ENCODE data around the gene RPL15. TPM values are rescaled to one million over a fixed set of nuclear protein-coding genes. Genes with fewer than 3 reads are reported as not detected.

Gene RPL15
- total and polyA plus RNA-seq, 2 experiments from 2014 or later, result 1,419 to 2,722 TPM

DNA sequence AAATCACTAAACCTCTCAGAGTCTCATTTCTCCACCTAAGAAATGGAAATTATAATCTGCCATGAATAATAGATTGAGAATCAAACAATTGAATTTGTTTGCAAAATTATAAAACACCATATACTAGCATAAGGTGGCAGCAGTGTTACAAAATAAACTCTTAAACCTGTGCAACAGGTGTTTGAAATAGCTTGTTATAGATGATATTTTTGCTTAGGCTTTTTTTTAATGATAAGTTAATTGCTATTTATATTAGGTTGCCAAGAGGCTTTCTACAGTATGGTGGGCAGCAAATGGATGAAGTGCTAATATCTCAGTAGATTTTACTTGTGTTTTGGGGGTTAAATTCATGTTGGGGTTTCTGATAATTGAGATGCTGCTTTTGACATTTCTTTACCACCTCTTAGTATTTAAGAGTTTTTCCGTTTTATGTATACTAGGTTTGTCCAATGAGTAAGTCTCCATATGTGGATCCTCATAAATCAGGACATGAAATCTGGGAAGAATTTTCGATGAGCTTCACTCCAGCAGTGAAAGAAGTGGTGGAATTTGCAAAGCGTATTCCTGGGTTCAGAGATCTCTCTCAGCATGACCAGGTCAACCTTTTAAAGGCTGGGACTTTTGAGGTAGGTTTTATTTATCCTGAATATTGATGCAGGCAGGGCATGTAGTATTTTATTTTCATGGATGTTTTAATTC, 47.8 kb downstream of the RPL15 start:
- no peak for DNase-seq (ENCODE audit: low read depth in 1 of 2, low spot score in 1 of 2)
- Histone ChIP-seq H3K9me3 (ENCODE audit: low read depth) (no peaks in the 10 kb centered on the region), H3K27ac (no peak overlapping the region), H3K4me1 (ENCODE audit: low read depth) (peaks cover 6% of the 10 kb centered on the region), H3K36me3 (peaks cover 33% of the 10 kb centered on the region), H3K27me3 (no peaks in the 10 kb centered on the region), H3K4me3 (no peak overlapping the region)
- TF ChIP-seq, protein P1, sequence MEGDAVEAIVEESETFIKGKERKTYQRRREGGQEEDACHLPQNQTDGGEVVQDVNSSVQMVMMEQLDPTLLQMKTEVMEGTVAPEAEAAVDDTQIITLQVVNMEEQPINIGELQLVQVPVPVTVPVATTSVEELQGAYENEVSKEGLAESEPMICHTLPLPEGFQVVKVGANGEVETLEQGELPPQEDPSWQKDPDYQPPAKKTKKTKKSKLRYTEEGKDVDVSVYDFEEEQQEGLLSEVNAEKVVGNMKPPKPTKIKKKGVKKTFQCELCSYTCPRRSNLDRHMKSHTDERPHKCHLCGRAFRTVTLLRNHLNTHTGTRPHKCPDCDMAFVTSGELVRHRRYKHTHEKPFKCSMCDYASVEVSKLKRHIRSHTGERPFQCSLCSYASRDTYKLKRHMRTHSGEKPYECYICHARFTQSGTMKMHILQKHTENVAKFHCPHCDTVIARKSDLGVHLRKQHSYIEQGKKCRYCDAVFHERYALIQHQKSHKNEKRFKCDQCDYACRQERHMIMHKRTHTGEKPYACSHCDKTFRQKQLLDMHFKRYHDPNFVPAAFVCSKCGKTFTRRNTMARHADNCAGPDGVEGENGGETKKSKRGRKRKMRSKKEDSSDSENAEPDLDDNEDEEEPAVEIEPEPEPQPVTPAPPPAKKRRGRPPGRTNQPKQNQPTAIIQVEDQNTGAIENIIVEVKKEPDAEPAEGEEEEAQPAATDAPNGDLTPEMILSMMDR (IDR thresholded peaks at IDR 0.05; ENCODE audit: low read depth, low read length), result no peak

DNA sequence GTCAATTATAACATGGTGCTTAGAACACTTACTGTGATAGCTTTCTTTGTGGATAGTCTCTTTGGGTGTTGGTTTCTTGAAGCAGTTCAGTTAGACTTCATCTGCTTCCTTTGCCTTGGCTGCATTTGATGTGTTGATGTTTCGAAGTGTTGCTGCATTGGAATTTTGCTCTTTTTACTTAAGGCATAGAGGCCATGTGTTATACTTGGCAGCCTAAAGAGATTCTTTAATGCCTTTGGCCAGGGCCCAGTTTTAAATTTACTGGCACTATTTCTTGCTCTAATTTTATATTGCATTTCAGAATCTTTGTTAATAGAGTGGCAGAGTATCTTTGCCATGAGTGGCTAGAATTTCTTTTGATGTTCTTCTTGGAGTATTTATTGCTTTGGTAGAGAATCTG, 49.4 kb downstream of the RPL15 start:
- Histone ChIP-seq H3K4me3 (no peak overlapping the region), H3K36me3 (peaks cover 30% of the 10 kb centered on the region), H3K9me3 (ENCODE audit: low read depth) (no peaks in the 10 kb centered on the region), H3K27me3 (no peaks in the 10 kb centered on the region), H3K27ac (peak overlapping the region; percentile 7), H3K4me1 (ENCODE audit: low read depth) (peaks cover 6% of the 10 kb centered on the region)
- TF ChIP-seq, protein P1 (IDR thresholded peaks at IDR 0.05; ENCODE audit: low read depth, low read length), result no peak
- peak; percentile 62 to 85 for DNase-seq (ENCODE audit: low read depth in 1 of 2, low spot score in 1 of 2)

DNA sequence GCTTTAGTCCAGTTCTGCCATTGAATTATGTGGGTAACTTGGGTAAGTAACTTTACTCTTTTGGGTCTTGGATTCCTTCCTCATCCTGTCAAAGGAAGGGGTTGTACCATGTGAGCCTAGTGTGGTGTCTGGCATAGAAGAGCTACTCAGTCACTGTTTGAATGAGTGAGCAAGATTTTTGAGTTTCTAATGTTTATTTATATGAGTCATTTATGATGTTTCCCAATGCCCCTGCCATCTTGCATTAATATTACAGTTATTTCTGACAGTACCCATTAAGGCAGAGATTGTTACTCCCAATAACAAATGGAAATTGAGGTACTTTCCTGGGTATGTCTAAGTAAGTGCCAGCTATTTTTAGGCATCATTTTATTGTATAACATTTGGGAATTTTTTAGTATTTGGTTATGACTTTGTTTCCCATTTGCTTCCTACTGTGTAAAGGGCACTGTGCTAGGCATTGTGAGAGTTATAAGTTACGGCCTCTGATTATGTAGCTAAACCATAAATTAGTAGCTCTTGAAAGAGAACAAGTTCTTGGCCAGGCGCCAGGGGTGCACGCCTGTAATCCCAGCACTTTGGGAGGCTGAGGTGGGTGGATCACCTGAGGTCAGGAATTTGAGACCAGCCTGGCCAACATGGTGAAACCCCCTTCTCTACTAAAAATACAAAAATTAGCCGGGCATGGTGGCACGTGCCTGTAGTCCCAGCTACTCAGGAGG, 51.7 kb downstream of the RPL15 start:
- H3K9me3 ChIP-seq (ENCODE audit: low read depth), result no peaks in the 10 kb centered on the region
- TF ChIP-seq, protein P1 (IDR thresholded peaks at IDR 0.05; ENCODE audit: low read depth, low read length), result no peak
- no peaks in the 10 kb centered on the region for H3K27me3 ChIP-seq
- no peak overlapping the region for H3K4me3 ChIP-seq
- peak in 1 of 2 donors; percentile 32 for DNase-seq (ENCODE audit: low read depth in 1 of 2, low spot score in 1 of 2)
- peaks cover 6% of the 10 kb centered on the region for H3K4me1 ChIP-seq (ENCODE audit: low read depth)
- H3K27ac ChIP-seq, result no peak overlapping the region
- H3K36me3 ChIP-seq, result peaks cover 22% of the 10 kb centered on the region

DNA sequence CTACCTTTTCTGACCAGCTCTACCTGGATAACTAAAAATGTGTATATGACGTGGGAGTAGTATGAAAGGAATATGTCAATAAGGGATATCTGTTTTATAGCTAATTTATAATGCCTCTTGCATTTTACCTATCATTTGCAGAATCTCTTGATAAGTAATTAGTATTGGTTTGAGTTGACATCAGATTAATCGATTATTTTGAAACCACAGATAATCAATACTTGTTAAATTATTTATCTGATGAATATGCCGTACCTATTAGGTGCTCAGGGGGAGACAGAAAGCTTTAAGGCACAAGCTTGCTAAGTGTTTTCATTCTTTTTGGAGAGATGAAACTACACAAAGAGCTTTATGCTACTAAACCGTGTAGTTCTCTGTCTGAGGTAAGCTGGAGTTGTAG, 52.5 kb downstream of the RPL15 start:
- Histone ChIP-seq H3K9me3 (ENCODE audit: low read depth) (no peaks in the 10 kb centered on the region), H3K27me3 (no peaks in the 10 kb centered on the region), H3K27ac (peak overlapping the region; percentile 23), H3K4me3 (no peak overlapping the region), H3K4me1 (ENCODE audit: low read depth) (peaks cover 6% of the 10 kb centered on the region), H3K36me3 (peaks cover 18% of the 10 kb centered on the region)
- TF ChIP-seq, protein P1 (IDR thresholded peaks at IDR 0.05; ENCODE audit: low read depth, low read length), result no peak
- DNase-seq (ENCODE audit: low read depth in 1 of 2, low spot score in 1 of 2), result no peak

Other genes with a start within 250 kb of the RPL15 start
- 198 and 202 TPM in 2 replicates for gene UBE2E1, start 111.2 kb upstream of the RPL15 start, total RNA-seq
- gene UBE2E1, start 111.2 kb upstream of the RPL15 start, polyA plus RNA-seq, result 26.8 and 33.5 TPM in 2 replicates
- 18.1 and 20.2 TPM in 2 replicates for gene NKIRAS1, start 142 bp upstream of the RPL15 start, total RNA-seq
- gene NKIRAS1, start 142 bp upstream of the RPL15 start, polyA plus RNA-seq, result 28.0 and 34.4 TPM in 2 replicates
- 11.9 and 18.8 TPM in 2 replicates for gene NR1D2, start 28.2 kb downstream of the RPL15 start, total RNA-seq
- gene NR1D2, start 28.2 kb downstream of the RPL15 start, polyA plus RNA-seq, result 12.5 and 26.9 TPM in 2 replicates